ENCODE results near the gene PIP4K2B. TPM values are rescaled to one million over a fixed set of nuclear protein-coding genes. Genes with fewer than 3 reads are reported as not detected.

The PIP4K2B gene
- total RNA-seq, 4 donors from 2014 or later: 14.4 to 32.6 (median 24.1) TPM

GRCh38 chr17:38798614-38799500, 499 bp downstream of the PIP4K2B start:
- peak; percentile 54 for DNase-seq
- TF ChIP-seq POLR2A (IDR thresholded peaks at IDR 0.05) (no peak), CTCF (IDR thresholded peaks at IDR 0.05) (no peak)
- intact Hi-C loops (cut with DNase I): no loop called here

GRCh38 chr17:38797828-38798227, 1.5 kb downstream of the PIP4K2B start:
- peak overlapping the region; percentile 98 to 100 (median 100) for H3K27ac ChIP-seq
- peak overlapping the region in 3 of 4 donors; percentile 67 to 92 (median 91) for H3K4me3 ChIP-seq
- 67 to 71% methylated on average over 5 to 6 of the region's 6 CpGs for WGBS, 2 donors
- H3K36me3 ChIP-seq: peaks cover 5 to 47% (median 12%) of the 10 kb centered on the region in 3 donors
- DNase-seq: no peak
- H3K4me1 ChIP-seq: peaks cover 16 to 44% (median 22%) of the 10 kb centered on the region in 3 donors
- H3K9me3 ChIP-seq: no peaks in the 10 kb centered on the region
- TF ChIP-seq CTCF (IDR thresholded peaks at IDR 0.05) (no peak), POLR2A (IDR thresholded peaks at IDR 0.05) (no peak)
- no peaks in the 10 kb centered on the region for H3K27me3 ChIP-seq
- intact Hi-C loops (cut with DNase I): no loop called here

More at GRCh38 chr17:38798614-38799500, 499 bp downstream of the PIP4K2B start:
- H3K4me3 ChIP-seq: peak overlapping the region; percentile 60 to 92 (median 79)
- H3K27ac ChIP-seq: peak overlapping the region; percentile 98 to 100 (median 100)
- no peaks in the 10 kb centered on the region for H3K27me3 ChIP-seq
- peaks cover 7 to 48% (median 21%) of the 10 kb centered on the region in 3 donors for H3K36me3 ChIP-seq
- H3K9me3 ChIP-seq: no peaks in the 10 kb centered on the region
- peaks cover 16 to 44% (median 22%) of the 10 kb centered on the region in 3 donors for H3K4me1 ChIP-seq
- WGBS, 2 donors: 0% methylated on average over 3 to 12 of the region's 53 CpGs

GRCh38 chr17:38797158-38797490, 2.2 kb downstream of the PIP4K2B start:
- no peak for DNase-seq
- Histone ChIP-seq H3K27me3 (no peaks in the 10 kb centered on the region), H3K27ac (peak overlapping the region in 2 of 4 donors; percentile 42 to 100), H3K4me1 (peaks cover 16 to 44% (median 22%) of the 10 kb centered on the region in 3 donors), H3K36me3 (peaks cover 0 to 47% (median 6%) of the 10 kb centered on the region in 3 donors), H3K9me3 (no peaks in the 10 kb centered on the region), H3K4me3 (peak overlapping the region in 2 of 4 donors; percentile 91 to 92)
- intact Hi-C loops (cut with DNase I): no loop called here
- TF ChIP-seq CTCF (IDR thresholded peaks at IDR 0.05): no peak
- TF ChIP-seq POLR2A (IDR thresholded peaks at IDR 0.05): no peak
- 46 to 63% methylated on average over 5 of the region's 5 CpGs for WGBS, 2 donors

GRCh38 chr17:38796451-38797157, 2.8 kb downstream of the PIP4K2B start:
- Histone ChIP-seq H3K27ac (no peak overlapping the region), H3K36me3 (peaks cover 0 to 43% (median under 1%) of the 10 kb centered on the region in 3 donors), H3K27me3 (no peaks in the 10 kb centered on the region), H3K4me3 (no peak overlapping the region), H3K9me3 (no peaks in the 10 kb centered on the region), H3K4me1 (peaks cover 16 to 44% (median 22%) of the 10 kb centered on the region in 3 donors)
- 55 to 73% methylated on average over 3 to 5 of the region's 5 CpGs for WGBS, 2 donors
- TF ChIP-seq CTCF (IDR thresholded peaks at IDR 0.05) (no peak), POLR2A (IDR thresholded peaks at IDR 0.05) (no peak)
- intact Hi-C loops (cut with DNase I): no loop called here
- DNase-seq: no peak

GRCh38 chr17:38794221-38794620, 5.1 kb downstream of the PIP4K2B start:
- TF ChIP-seq CTCF (IDR thresholded peaks at IDR 0.05): no peak
- TF ChIP-seq POLR2A (IDR thresholded peaks at IDR 0.05): no peak
- H3K4me1 ChIP-seq: peaks cover 16 to 53% (median 22%) of the 10 kb centered on the region in 3 donors

More at GRCh38 chr17:38794221-38794620, 5.1 kb downstream of the PIP4K2B start:
- 93 to 94% methylated on average over 5 of the region's 5 CpGs for WGBS, 2 donors
- no peak for DNase-seq
- Histone ChIP-seq H3K4me3 (no peak overlapping the region), H3K27ac (no peak overlapping the region), H3K36me3 (peaks cover 0 to 36% (median 0%) of the 10 kb centered on the region in 3 donors), H3K27me3 (no peaks in the 10 kb centered on the region), H3K9me3 (no peaks in the 10 kb centered on the region)
- intact Hi-C loops (cut with DNase I): no loop called here

All from esophagus squamous epithelium (tissue), 5 donors.